NCI-H2227 treated with DMSO at 0.1 percent for 48 hours (cell line): ENCODE results near the gene TOPORS.
A peak's percentile ranks its signal among the peaks of the same experiment; 100 is the strongest.
"Not testable (repeated sequence)": the region's sequence is repeated elsewhere in the genome, so short reads cannot be mapped to it uniquely, and the experiment has no call there.

Experiments used
- DNase-seq: peaks from one replicate; lab custom pipeline; 2025; lab: John Stamatoyannopoulos, UW

Gene TOPORS

GRCh38 chr9:32565967-32566366 lies 13.6 kb upstream of the TOPORS start:
- DNase-seq = no peak

DNA sequence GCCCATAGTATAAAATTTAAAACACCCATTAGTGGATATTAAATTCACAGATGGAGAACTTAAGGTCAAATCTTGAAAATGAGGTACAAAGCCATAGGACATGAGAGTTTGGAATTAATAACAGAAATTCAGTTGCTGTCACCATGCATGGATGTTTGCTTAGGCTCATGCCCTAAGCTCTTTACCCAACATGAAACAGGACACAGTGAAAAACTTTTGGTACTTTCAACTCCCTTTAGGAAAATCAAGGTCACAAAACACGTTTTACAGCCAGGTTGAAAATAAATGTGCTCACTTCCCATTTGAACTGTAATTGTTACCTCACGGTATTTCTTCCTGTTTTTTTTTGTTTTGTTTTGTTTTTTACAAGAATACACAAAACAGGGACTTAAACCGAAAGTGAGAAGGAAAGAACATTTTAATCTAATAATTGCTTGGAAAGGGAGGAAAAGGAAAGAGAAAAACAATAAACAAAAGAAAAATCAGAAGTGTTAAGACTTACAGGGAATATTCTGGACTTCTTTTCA lies 6.1 kb upstream of the TOPORS start:
- no peak for DNase-seq

DNA sequence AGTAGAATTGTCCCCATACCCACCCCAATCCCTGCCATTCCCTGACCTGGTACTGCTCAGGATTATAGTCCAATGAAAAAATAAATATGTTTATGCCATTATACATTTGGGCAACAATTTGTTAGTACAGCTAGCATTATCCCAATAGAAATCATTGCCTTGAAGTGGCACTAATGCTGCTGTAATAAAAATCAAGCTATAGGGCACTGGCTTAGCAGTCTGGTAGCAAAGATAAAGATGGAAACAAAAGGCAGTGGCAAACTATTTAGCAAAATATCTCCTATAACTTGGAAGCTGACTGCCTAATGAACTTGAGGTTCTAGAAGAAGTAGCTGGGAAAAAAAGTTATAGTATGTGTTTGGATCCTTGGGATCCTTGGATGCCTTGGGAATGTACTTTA lies 2.2 kb upstream of the TOPORS start:
- no peak for DNase-seq

DNA sequence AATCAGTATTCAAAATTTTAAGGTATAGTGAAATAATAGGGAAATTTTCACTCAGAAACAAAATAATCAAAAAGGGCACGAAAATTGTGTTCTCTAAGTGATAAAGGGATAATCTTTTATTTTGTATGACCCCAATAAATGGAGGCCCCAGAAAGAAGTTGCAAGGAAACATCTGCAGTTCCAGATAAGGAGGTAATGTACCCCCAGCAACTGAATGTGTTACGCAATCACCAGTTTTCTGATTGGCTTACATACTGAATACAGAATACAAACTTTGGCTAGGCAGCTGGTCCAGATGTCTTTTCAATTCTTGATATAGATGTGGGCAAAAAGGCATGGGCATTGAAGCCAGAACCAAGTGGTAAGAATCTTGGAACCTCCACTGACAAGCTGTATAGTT lies 1.7 kb upstream of the TOPORS start:
- DNase-seq = no peak

DNA sequence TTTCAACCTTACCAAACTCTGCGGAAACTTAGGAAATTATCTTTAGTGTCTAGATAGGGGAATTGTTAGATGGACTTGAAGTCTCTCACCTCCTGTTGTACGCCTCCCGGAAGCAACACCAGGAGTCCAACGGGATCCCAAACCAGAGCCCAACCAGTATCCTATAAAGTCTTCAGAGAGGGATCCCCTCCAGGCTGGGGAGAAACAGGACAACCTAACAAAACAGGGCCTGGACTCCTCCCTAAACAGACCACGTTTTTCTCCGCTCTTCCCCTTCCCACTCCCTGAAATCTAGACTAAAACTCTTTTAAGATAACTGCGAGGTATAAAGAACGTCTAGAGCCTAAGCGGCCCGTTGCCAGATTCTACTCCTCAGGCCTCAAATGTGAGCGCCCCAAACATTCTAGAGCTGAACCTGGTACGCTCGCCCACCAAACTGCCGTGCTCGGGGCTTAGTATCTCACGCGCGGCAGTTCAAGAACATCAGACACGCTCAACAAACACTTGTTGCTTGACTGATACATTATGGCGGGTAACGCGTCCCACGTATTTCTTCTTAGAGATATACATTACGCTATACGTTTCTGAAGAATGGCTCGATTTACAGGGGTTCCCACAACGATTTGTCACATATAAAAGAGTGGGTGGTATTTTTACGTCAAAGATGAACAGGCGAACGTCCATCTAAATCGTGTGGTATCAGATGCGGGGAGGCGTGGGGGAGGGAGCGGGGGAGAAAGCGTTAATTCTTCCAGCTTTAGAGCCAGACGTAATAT lies 922 bp downstream of the TOPORS start:
- peak; percentile 40 for DNase-seq

- DNase-seq = peak; percentile 90
Measured at GRCh38 chr9:32550562-32551275, 1.7 kb downstream of the TOPORS start.

- DNase-seq = no peak
Measured at GRCh38 chr9:32550150-32550561, 2.2 kb downstream of the TOPORS start.

GRCh38 chr9:32548213-32548612 lies 4.2 kb downstream of the TOPORS start:
- not testable (repeated sequence) for DNase-seq

- DNase-seq = no peak
Measured at GRCh38 chr9:32545884-32546283, 6.5 kb downstream of the TOPORS start.

DNA sequence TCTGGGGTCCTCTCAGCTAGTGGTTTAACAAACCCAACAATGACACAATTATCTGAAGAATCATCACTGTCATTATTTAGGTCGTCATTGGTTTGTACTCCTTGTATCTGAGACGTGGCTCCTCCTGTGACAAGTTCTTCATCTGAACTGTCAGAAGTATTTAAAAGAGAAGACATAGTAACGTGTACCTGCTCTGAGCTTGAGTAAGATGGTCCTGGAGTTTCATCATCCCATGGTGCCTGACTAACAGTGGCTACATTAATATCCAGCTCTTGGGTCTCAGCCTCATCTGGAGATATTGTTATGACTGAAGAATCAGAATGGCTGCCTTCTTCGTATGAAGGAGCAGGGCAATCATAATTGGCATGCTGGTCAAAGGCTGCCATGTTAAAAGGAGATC lies 9.3 kb downstream of the TOPORS start:
- DNase-seq = no peak

GRCh38 chr9:32533816-32534215 lies 18.6 kb downstream of the TOPORS start:
- DNase-seq = no peak

DNA sequence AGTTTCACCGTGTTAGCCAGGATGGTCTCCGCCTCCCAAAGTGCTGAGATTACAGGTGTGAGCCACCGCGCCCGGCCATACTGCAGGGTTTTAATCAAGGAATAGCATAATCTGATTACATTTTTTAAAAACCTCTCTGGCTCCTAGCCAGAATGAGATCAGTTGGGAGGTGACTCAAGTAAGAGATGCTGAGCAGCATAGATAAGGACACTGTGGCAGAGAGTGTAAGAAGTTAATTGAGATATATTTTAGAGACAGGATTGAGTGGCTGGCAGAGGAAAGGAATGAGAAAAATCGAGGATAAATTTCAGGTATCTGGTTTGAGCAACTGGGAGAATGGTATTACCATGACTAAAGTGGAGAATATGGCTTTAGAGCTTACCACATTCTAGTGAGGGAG lies 19.1 kb downstream of the TOPORS start:
- DNase-seq = no peak

DNA sequence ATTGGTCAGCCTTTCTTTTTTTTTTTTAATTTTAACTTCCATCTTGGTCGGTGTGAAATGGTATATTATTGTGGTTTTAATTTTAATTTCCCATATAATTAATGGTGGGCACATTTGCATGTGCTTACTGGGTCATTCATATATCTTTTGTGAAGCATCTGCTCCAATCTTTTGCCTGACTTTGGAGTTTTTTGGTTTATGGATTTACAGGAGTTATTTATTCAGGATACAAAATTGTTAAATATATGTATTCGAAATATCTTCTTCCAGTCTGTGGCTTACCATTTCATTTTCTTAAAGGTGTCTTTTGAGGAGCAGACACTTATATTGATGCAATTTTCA lies 25.7 kb downstream of the TOPORS start:
- DNase-seq = no peak

DNA sequence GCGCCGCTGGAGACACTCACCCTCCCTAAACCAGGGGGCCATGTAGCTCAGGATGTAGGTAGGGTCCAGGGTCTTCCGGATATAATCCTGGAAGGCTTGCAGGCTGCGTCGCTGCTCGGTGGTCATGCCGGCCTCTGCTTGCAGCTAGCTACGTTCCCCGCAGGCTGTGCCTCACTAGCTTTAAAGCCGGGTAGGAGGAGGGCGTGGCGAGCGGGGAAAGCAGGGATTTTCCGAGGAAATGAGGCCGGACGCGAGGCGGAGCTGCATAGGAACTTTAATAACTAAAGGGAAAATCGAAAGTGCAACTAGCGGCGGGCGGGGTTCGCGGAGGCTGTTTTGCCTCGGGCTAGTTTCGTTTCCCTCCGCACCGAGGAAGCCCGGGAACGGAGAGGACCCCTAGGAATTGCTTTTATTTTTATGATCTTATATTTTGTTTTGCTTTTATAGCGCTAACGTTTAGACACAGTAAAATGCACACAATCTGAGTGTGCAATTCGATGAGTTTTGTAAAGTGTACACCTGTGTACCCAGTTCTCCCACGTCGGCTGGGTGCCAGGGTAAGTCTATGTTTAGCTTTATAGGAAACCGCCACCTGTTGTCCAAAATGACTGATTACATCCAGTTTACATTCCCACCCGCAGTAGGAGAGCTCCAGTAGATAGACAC lies 26.2 kb downstream of the TOPORS start, which contains the start of gene RIGI:
RIGI (minus strand) TSS at position 156 of the 666 bp plus-strand sequence; CDS start at position 126, 30 bp downstream.
- DNase-seq = peak; percentile 91

- peak; percentile 36 for DNase-seq
Measured at GRCh38 chr9:32525709-32526030, 26.7 kb downstream of the TOPORS start.

DNA sequence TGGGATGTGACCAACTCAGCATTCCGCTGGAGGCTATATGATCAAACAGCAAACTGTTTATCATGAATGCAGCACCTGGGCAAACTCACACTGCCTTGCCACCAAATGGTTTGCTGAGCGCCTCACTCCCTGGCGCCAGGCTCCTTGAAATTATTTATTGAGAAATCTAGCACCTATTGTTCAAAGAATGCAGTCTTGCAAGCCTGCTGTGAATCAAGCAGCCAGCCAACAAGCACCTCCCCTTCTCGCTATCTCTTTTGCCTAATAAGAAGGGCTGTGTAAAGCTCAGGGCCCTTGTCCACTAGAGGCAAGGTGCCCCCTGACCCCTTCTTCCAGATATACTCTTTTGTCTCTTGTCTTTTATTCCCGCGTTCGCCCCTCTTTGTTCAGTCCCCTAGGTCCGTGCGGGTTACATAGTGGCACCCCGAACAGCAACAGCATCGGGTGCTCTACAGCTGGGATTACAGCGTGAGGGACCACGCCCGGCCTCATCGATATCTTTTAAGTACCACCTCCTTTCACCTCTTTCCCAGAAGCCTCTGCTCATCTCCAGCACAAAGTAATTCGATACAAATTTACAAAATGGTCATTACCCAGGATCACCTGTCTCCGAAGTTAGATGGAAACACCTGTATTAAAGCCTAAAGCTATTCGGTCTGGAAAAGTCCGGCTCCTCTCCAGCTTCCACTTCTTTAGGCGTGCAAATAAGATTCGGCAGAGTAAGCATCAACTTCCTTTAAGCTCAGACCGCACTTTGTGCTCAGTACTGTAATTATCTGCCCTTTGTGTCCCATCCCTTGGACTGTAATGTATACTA lies 27.3 kb downstream of the TOPORS start:
- peak; percentile 22 for DNase-seq

GRCh38 chr9:32524558-32524891 lies 27.9 kb downstream of the TOPORS start:
- not testable (repeated sequence) for DNase-seq

DNA sequence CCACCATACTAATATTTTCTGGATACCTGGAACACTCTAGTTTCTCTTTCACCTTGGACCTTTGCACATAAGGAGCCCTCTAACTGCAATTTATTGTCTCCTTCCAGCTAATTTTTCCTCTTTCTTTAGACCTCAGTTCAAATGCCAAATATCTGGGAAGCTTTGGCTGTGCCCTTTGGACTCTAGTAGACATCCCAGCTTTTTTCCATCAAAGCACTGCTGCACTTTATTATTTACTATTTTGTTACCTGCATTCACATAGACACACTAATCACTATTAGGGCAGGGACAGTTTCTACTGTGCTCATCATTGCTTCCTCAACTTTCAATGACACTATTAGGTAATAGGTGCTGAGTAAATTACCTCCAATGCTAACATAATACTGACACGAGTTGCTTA lies 28.5 kb downstream of the TOPORS start:
- no peak for DNase-seq

GRCh38 chr9:32518276-32518675 lies 34.1 kb downstream of the TOPORS start:
- DNase-seq = no peak

GRCh38 chr9:32516241-32516640 lies 36.1 kb downstream of the TOPORS start:
- no peak for DNase-seq

GRCh38 chr9:32508728-32509127 lies 43.7 kb downstream of the TOPORS start:
- DNase-seq = no peak

DNA sequence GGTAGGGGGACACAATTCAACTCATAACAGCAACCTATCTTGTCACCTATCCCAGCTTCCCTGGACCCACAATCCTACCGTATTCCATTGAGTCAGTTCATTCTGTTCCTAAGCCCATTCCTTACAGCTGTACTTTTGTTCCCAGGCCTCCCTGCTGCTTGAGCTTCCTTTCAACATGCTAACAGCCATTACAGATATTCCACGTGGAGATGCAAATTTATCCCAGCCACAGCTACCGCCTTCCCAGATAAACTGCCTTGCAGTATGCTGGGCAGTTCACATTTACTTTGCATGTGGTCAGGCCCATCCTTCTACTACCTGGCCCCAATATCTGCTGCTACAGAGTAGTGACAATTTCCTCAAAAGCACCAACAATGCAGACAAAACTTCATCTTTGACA lies 49.4 kb downstream of the TOPORS start:
- DNase-seq = no peak
